ENCODE results near the gene NCAM1.

NCAM1 gene

GRCh38 chr11:113314065-113314388 lies 352.8 kb downstream of the NCAM1 start:
- no peak for DNase-seq (ENCODE audit: low spot score)

GRCh38 chr11:113314389-113315301 lies 353.4 kb downstream of the NCAM1 start, which contains the start of gene TTC12:
TSS of gene TTC12 (plus strand) at chr11:113314583. CDS start at chr11:113316258, 1,675 bp downstream.
- DNase-seq (ENCODE audit: low spot score), result peak; percentile 88

GRCh38 chr11:113315811-113316210 lies 354.6 kb downstream of the NCAM1 start:
- DNase-seq (ENCODE audit: low spot score), result no peak

- no peak for DNase-seq (ENCODE audit: low spot score)
Measured at GRCh38 chr11:113316256-113316655, 355.0 kb downstream of the NCAM1 start.

GRCh38 chr11:113317339-113317738 lies 356.1 kb downstream of the NCAM1 start:
- DNase-seq (ENCODE audit: low spot score), result no peak

GRCh38 chr11:113319085-113319484 lies 357.9 kb downstream of the NCAM1 start:
- no peak for DNase-seq (ENCODE audit: low spot score)

GRCh38 chr11:113322158-113322557 lies 360.9 kb downstream of the NCAM1 start:
- DNase-seq (ENCODE audit: low spot score), result no peak

GRCh38 chr11:113324250-113324649 lies 363.0 kb downstream of the NCAM1 start:
- DNase-seq (ENCODE audit: low spot score), result no peak
